ENCODE data around the gene GUCA1A.
"Not testable (repeated sequence)": the region's sequence is repeated elsewhere in the genome, so short reads cannot be mapped to it uniquely, and the experiment has no call there.

The GUCA1A gene

DNA sequence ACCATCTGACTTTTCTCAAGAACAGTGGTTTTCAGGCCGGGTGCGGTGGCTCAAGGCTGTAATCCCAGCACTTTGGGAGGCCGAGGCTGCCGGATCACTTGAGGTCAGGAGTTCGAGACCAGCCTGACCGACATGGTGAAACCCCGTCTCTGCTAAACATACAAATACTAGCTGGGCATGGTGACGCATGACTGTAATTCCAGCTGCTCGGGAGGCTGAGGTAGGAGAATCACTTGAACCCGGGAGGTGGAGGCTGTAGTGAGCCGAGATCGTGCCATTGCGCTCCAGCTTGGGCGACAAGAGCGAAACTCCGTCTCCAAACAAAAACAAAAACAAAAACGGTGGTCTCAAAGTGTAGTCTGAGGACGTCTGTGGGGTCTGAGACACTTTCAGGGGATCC is 43.3 kb downstream of the GUCA1A start:
- DNase-seq, result not testable (repeated sequence)

DNA sequence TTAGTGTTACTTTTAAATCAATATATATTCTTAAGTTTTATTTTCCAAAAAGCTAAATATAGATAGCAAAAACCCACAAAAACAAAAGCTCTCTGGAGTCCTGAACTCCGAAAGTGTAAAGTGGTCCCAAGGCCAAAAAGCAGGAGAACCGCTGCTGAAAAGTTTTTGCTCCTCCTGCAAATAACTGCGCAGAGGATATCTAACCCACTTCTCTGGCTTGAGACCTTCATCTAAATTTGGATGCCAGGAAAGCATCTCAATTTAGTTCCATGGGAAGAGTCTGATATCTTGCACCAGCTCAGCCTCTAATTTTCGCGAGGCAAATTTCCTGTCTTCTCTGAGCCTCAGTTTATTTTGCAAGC is 44.0 kb downstream of the GUCA1A start:
- DNase-seq, result no peak

DNA sequence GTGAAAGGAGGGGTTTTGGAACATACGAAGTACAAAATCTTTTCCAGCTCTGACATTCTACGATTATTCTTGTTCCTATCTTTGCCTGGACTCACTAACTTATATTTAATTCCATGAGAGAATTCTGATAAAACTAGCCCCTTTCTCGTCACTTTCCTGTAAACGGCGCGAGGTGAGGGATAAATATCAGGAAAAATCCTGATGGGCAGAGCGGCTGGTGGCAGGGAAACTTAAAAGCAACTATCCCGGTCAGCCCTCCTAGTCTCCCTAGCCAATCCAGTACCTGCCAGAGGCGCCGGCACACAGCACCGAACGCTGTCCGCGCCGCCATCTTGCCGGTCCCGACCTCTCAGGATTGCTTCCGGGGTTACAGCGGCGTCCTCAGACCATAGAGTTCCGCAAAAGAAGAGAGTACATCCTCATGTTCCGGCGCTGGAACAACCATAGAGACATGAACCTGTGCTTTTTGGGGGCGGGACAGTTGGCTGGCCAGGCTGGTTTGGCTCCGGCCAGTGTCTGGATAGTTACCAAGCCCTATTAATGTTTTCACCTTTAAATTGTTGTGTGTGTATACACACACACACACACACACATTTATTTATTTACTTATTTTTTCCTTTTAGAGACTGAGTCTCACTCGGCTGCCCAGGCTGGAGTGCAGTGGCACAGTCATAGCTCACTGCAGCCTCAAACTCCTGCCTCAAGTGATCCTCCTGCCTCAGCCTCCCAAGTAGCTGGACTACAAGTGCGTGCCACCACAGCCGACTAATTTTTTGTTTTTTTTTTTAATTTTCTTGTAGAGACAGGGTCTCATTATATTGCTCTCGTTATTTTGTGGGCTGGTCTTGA is 44.6 kb downstream of the GUCA1A start, which contains the start of gene MRPS10:
MRPS10 (minus strand) TSS at position 343 of the 849 bp plus-strand sequence; CDS start at position 331, 12 bp downstream.
- peak; percentile 92 to 93 for DNase-seq

DNA sequence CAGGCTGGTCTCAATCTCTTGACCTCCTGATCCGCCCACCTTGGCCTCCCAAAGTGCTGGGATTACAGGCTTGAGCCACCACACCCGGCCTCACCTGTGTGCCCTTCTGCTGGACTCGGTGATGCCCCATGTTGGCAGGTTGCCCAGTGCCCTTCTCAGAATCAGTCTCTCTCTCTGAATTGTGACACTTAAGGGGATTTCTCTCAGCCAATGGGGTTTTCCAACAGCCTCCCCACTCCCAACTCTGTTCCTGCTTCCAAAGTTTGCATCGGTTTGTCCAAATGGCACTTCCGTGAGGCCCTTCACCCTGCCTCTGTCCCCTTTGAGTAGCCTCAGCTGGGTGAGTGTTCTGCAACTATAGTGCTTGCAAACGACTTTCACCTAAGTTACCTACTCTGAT is 47.6 kb downstream of the GUCA1A start:
- DNase-seq, result no peak

DNA sequence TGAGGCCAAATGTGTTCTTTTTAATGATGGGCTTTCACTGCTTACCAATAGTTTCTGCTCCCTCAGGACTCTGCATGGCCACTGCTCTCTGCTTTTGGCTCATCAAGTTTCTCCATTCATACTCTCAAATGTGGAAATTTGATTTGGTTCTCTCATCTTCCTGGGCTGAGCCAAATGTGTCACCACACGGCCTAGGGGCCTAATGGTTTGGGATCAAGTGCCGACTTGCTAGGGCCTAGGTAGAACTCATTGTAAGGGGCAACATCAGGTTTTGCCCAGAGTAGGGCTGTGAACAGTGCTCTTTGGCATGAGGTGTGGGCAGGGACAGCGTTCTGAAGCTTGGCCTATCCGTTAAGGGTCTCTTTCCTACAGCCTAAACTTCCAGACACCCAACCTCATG is 48.4 kb downstream of the GUCA1A start:
- no peak for DNase-seq

DNA sequence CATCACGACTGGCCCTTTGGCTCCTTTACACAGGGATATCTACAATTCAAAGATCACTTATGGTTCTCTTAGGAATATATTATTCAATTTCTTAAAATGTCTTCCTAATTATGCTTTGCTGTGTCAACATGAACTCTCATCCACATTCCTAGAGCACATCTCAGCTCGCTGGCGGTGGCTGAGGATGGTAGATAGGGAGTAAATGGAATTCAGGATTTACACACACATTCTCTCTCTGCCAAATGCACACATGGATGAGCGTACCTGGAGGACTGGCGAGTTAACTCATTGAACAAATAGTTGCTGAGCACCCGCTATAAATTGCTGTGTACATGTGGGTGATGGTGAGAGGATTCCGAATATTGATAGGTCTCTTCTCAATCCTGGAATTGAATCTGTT is 49.3 kb downstream of the GUCA1A start:
- DNase-seq, result no peak

DNA sequence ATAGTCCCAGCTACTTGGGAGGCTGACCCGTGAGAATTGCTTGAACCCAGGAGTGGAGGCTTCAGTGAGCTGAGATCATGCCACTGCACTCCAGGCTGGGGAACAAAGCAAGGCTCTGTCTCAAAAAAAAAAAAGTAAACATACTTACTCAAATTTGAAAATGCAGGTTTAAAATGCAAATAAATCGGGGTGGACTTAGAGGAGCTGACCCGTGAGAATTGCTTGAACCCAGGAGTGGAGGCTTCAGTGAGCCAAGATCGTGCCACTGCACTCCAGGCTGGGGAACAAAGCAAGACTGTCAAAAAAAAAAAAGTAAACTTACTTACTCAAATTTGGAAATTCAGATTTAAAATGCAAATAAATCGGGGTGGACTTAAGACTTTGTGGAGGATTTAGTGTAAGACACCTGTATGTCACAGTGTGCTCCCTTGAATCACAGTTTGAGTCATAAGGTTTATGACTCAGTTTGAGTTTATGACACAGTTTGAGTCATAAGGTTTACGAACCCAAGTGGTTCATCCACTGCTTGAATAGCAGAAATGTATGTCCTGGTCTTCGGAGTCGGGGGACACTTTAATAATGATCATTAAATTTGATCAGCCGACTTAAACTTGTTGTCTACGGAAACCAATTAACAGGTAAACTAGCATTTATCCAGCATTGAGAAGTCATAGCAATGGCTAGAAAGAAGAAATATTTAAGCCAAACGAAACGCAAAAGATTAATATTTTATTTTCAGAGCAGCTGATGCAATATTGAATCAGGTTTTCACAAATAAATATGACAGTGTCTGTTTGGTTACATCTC is 51.3 kb downstream of the GUCA1A start:
- no peak for DNase-seq

DNA sequence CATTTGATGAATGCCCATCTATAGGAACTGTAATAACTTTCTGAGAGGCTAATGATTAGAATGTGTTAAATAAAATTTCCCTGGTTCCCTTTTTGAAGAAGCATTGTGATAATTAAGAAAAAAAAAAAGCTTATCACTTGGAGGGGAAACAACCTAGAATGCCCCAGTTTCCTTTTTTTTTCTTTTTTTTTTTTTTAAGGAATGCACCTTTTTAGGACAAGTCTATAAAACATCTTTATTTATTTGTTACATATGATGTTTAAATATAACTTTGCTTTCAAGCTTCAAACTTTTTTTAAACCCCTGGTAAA is 51.8 kb downstream of the GUCA1A start:
- no peak for DNase-seq

DNA sequence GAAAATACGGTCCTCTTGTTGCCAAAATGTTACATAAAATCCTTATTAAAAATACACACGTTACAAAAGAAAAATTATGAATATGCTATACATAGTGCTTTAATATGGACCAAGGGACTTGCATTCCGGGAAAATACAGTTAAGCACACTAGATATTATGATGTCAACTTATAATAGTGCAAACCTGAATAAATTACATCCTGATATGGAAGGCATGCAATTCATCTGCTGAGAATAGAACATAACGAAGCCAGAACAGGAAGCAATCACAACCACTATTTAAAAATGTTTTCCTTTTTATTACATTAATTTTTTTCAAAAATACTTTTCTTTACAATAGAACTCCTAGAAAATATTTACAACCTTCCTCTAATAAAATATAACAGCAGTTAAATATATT is 52.3 kb downstream of the GUCA1A start:
- DNase-seq, result no peak

DNA sequence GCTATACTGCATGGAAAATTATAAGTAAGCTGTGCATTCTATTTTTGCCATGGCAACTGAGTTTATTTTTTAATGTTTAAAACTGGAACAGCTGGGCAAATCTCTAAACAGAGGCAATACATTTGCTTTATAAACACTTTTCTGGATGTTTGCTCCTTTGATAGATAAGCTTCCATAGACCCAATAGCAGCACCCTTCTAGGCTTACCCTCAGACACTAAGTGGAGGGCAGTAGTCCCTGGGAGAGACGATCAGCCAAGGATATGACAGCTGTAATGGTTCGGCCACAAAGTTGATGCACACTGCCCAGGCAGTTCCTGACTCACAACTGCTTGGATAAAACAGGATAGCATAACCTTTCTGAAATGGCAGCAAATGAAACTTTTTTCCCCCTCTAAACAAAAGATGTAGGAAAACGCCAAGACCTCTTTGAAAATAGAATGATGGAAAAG is 53.0 kb downstream of the GUCA1A start:
- no peak for DNase-seq

DNA sequence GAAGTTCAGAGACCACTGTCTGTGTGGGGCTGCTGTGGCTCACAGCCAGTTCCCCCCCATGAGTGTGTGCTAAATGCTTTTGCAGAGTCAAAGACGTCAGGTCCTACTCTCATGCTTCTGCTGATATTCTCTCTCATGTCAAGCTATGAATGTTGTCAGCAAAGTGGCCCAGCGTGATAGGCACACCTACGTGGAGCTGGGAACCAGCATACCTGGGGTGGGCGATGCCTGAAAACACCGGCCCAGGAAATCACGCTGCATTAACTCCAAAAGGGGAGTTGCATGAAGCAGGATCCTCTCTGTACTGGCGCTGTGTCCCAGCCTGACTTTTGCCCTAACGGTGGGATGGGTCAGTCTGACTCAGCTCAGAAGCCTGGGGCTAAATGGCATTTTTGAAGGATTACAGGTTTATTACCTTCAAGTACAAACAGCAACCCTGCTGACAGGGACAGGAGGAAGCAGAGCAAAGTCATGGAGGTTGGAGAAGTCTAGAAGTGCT is 53.5 kb downstream of the GUCA1A start:
- no peak for DNase-seq

DNA sequence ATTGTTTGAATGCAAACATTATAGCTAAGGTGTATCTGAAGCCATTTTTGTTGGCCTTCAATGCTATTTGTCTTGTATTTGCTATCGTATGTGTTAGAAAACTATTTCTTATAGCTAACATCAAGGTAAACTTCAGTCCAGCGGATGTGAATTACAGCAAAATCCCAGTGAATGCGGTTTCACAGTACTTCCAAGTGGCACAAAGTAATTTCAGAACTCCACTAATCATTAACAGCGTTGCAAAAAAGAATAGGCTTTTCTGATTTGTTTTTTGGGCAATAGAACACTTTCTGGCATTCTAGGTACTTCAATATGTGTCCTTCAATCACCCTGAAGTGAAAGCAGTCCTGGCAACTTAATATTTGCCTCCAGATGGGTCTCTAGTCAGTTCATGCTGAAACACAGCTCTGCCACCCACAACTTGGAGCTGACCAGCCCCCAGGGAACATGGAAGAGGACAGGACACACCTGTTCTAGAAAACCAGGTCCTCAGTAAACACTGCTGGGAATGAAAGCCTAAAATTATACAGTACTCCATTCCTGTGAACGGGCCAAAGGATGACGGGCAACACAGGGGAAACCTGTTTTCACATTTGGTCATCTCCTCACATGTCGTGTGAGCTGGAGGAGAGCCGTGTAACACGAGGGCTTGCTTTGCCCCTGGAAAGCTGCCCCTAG is 54.1 kb downstream of the GUCA1A start:
- no peak for DNase-seq

DNA sequence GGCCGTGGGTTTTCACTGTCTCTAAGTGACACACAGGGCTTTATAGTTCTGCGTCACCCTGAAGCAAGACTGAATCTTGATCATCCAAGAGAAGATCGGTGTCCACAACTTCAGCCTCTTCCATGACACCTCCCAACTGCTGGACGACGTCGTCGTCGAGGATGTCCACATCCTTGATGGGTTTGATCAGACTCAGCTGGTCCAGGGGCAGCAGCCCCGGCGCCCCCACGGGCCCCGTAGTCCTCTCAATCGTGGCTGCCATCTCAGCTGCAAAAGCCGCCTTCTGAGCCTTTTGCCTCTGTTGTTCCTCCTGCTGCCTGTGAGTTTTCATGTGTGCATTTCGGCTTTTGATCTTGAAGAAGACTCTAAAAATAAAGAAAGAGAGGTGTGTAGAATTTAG is 55.1 kb downstream of the GUCA1A start:
- DNase-seq, result no peak
